Measurements from ENCODE around the gene ROCK1.

Gene ROCK1

GRCh38 chr18:21134895-21135294 is 23.3 kb upstream of the ROCK1 start:
- no peak overlapping the region for H3K4me3 ChIP-seq (ENCODE audit: low read depth, low read length)
- DNase-seq (ENCODE audit: low read depth): peak; percentile 58
- TF ChIP-seq, protein P1, sequence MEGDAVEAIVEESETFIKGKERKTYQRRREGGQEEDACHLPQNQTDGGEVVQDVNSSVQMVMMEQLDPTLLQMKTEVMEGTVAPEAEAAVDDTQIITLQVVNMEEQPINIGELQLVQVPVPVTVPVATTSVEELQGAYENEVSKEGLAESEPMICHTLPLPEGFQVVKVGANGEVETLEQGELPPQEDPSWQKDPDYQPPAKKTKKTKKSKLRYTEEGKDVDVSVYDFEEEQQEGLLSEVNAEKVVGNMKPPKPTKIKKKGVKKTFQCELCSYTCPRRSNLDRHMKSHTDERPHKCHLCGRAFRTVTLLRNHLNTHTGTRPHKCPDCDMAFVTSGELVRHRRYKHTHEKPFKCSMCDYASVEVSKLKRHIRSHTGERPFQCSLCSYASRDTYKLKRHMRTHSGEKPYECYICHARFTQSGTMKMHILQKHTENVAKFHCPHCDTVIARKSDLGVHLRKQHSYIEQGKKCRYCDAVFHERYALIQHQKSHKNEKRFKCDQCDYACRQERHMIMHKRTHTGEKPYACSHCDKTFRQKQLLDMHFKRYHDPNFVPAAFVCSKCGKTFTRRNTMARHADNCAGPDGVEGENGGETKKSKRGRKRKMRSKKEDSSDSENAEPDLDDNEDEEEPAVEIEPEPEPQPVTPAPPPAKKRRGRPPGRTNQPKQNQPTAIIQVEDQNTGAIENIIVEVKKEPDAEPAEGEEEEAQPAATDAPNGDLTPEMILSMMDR (IDR thresholded peaks at IDR 0.05; ENCODE audit: low read depth, low read length): peak; percentile 14
- no peak for TF ChIP-seq POLR2A (IDR thresholded peaks at IDR 0.05; ENCODE audit: extremely low read depth, insufficient read length)
- TF ChIP-seq MYC (IDR thresholded peaks at IDR 0.05; ENCODE audit: low read depth, low read length): no peak
- no peak for TF ChIP-seq MAX (IDR thresholded peaks at IDR 0.05; ENCODE audit: low read depth, low read length)

- H3K4me3 ChIP-seq (ENCODE audit: low read depth, low read length): no peak overlapping the region
- TF ChIP-seq MAX (IDR thresholded peaks at IDR 0.05; ENCODE audit: low read depth, low read length): no peak
- no peak for TF ChIP-seq MYC (IDR thresholded peaks at IDR 0.05; ENCODE audit: low read depth, low read length)
- no peak for TF ChIP-seq POLR2A (IDR thresholded peaks at IDR 0.05; ENCODE audit: extremely low read depth, insufficient read length)
- TF ChIP-seq, protein P1 (IDR thresholded peaks at IDR 0.05; ENCODE audit: low read depth, low read length): no peak
- DNase-seq (ENCODE audit: low read depth): no peak
These were observed 20.8 kb upstream of the ROCK1 start for GRCh38 chr18:21132398-21132918.

DNA sequence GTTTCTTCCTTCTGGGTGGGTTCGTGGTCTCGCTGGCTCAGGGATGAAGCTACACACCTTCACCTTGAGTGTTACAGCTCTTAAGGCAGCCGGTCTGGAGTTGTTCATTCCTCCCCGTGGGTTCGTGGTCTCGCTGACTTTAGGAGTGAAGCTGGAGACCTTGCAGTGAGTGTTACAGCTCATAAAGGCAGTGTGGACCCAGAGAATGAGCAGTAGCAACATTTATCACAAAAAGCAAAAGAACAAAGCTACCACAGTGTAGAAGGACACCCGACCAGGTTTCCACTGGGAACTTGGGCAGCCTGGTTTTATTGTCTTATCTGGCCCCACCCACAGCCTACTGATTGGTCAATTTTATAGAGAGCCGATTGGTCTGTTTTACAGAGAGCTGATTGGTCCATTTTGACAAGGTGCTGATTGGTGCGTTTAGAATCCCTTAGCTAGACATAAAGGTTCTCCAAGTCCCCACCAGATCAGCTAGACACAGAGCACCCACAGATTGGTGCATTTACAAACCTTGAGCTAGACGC is 20.1 kb upstream of the ROCK1 start:
- H3K4me3 ChIP-seq (ENCODE audit: low read depth, low read length): no peak overlapping the region
- TF ChIP-seq MYC (IDR thresholded peaks at IDR 0.05; ENCODE audit: low read depth, low read length) (no peak), POLR2A (IDR thresholded peaks at IDR 0.05; ENCODE audit: extremely low read depth, insufficient read length) (no peak), MAX (IDR thresholded peaks at IDR 0.05; ENCODE audit: low read depth, low read length) (no peak)
- TF ChIP-seq, protein P1 (IDR thresholded peaks at IDR 0.05; ENCODE audit: low read depth, low read length): no peak
- no peak for DNase-seq (ENCODE audit: low read depth)

DNA sequence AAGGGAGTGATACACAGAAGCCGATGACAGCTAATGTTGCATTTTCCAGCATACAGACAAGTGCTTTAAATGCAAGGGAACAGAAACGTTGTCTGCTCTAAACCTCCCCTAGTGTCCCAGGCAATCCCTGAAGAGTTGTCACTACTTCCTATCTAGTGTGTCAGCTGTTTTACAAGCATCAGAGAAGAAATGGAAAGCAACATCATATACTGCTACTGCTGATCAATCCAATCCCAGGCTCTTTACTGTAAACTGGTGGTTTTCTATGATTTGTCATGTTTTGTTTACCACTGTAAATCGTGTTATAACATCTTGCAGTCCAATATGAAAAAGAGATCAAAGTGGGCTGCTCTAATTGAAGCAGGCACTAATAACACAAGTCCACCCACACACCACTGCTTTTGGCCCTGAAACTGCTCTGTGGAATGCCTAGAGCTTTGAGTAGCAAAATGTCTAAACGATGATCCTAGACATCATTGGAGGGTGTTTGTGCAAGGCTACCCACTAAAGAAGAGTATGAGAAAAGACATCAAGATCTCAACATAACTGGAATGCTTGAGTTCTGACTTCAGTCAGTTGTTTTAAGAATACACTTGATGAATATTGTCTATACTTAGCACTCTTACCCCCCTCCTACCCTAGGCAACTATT is 18.1 kb upstream of the ROCK1 start:
- TF ChIP-seq MYC (IDR thresholded peaks at IDR 0.05; ENCODE audit: low read depth, low read length) (no peak), MAX (IDR thresholded peaks at IDR 0.05; ENCODE audit: low read depth, low read length) (no peak), POLR2A (IDR thresholded peaks at IDR 0.05; ENCODE audit: extremely low read depth, insufficient read length) (no peak)
- TF ChIP-seq, protein P1 (IDR thresholded peaks at IDR 0.05; ENCODE audit: low read depth, low read length): no peak

GRCh38 chr18:21123290-21123926 is 11.8 kb upstream of the ROCK1 start:
- no peak for DNase-seq (ENCODE audit: low read depth)
- no peak overlapping the region for H3K4me3 ChIP-seq (ENCODE audit: low read depth, low read length)
- no peak for TF ChIP-seq POLR2A (IDR thresholded peaks at IDR 0.05; ENCODE audit: extremely low read depth, insufficient read length)
- TF ChIP-seq MAX (IDR thresholded peaks at IDR 0.05; ENCODE audit: low read depth, low read length): no peak
- TF ChIP-seq, protein P1 (IDR thresholded peaks at IDR 0.05; ENCODE audit: low read depth, low read length): no peak
- TF ChIP-seq MYC (IDR thresholded peaks at IDR 0.05; ENCODE audit: low read depth, low read length): no peak

More for the DNA sequence above, 18.1 kb upstream of the ROCK1 start:
- H3K4me3 ChIP-seq (ENCODE audit: low read depth, low read length): no peak overlapping the region
- no peak for DNase-seq (ENCODE audit: low read depth)
